ENCODE results near the gene PRDX5. TPM values are rescaled to one million over a fixed set of nuclear protein-coding genes. Genes with fewer than 3 reads are reported as not detected.

The PRDX5 gene
- total and polyA plus RNA-seq, 9 of the 15 experiments (the other 6 are each of a cell fraction or from before 2014, with no cell fraction given): 40.8 to 327 (median 204) TPM

DNA sequence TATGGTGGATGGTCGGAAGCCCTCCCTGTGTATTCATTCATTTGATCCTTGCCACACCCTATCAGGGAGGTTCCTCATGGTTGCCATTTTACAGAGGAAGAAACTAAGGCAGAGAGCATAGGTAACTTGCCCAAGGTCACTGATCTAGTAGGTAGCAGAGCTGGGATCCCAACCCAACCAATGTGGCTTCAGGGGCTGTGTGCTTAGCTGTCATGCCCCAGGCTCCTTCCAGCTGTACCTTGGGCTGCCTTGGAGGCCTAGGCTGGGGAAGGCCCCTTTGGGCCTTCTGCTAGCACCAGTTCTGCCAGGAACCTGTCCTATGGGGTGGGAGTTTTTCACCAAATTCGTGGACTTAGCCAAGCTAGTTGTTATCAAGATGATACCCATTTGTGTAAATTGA, 42.1 kb upstream of the PRDX5 start:
- Histone ChIP-seq H3K4me3 (no peak overlapping the region), H3K9me1 (ENCODE audit: control insufficient read depth, insufficient read depth, low read length) (no peaks in the 10 kb centered on the region), H3K79me2 (ENCODE audit: control insufficient read depth, insufficient read depth, low read length) (peaks cover 33% of the 10 kb centered on the region), H3K36me3 (ENCODE audit: control insufficient read depth, insufficient read depth, low read length) (peaks cover 31% of the 10 kb centered on the region; the same call in 2 of the 3 replicates), H3K27me3 (ENCODE audit: control insufficient read depth in 2 of 2, insufficient read depth in 2 of 2, low read length in 2 of 2) (no peaks in the 10 kb centered on the region), H3K9me3 (replicated peaks; ENCODE audit: control insufficient read depth, insufficient read depth, low read depth, low read length) (no peaks in the 10 kb centered on the region), H2AFZ (ENCODE audit: low read depth, low read length) (no peak overlapping the region), H3K4me1 (replicated peaks in 1 of 2; ENCODE audit: control insufficient read depth in 2 of 2, insufficient read depth in 2 of 2, low read length in 2 of 2) (peaks cover 17 to 43% of the 10 kb centered on the region in 2 experiments), H3K4me2 (ENCODE audit: insufficient read depth, low read length) (no peak overlapping the region), H3K27ac (ENCODE audit: extremely low read depth, low read depth, low read length) (peak overlapping the region; percentile 49; the same call in 1 of the 3 replicates), H4K20me1 (replicated peaks; ENCODE audit: control insufficient read depth, insufficient read depth, low read length) (no peaks in the 10 kb centered on the region), H3K9ac (ENCODE audit: insufficient read depth in 1 of 2, low read depth in 2 of 2, low read length in 2 of 2) (peak overlapping the region in 1 of 2 experiments; percentile 81; a peak in 1 of 4 replicates)
- in situ Hi-C loops (cut with MboI) (no loop called here), intact Hi-C loops (cut with micrococcal nuclease) (no loop called here)
- ATAC-seq: no peak
- ChIA-PET POLR2A (no interaction called here), CTCF (ENCODE audit: low intra/inter-chr PET ratio) (no interaction called here)
- DNase-seq (ENCODE audit: extremely low read depth in 1 of 4, low spot score in 3 of 4): no peak
- no TSS peak for BruUV-seq (replicated peaks)
- no peak for FAIRE-seq
- WGBS (ENCODE audit: insufficient coverage, low coverage, missing lambda C conversion rate): 73% methylated on average over 2 of the region's 2 CpGs
- TF ChIP-seq ZNF444 (CRISPR knock-in tag; IDR thresholded peaks at IDR 0.05) (no peak), CCNT2 (IDR thresholded peaks at IDR 0.05; ENCODE audit: borderline replicate concordance, extremely low read depth, insufficient read length, low read depth, low read length) (no peak), NFIX (CRISPR knock-in tag; IDR thresholded peaks at IDR 0.05; ENCODE audit: low read depth) (no peak), EZH2 (IDR thresholded peaks at IDR 0.05; ENCODE audit: borderline replicate concordance, low read depth, low read length) (no peak), CC2D1A (IDR thresholded peaks at IDR 0.05) (no peak), NCOA6 (IDR thresholded peaks at IDR 0.05) (no peak), CBX2 (IDR thresholded peaks at IDR 0.05; ENCODE audit: insufficient read depth, low read length, poor library complexity, severe bottlenecking) (no peak), POLR2B (IDR thresholded peaks at IDR 0.05; ENCODE audit: low read depth, partially characterized antibody) (no peak), ZNF324 (CRISPR knock-in tag; IDR thresholded peaks at IDR 0.05) (no peak), RUNX1 (IDR thresholded peaks at IDR 0.05; ENCODE audit: low read depth) (no peak)
- TF ChIP-seq, protein P1, sequence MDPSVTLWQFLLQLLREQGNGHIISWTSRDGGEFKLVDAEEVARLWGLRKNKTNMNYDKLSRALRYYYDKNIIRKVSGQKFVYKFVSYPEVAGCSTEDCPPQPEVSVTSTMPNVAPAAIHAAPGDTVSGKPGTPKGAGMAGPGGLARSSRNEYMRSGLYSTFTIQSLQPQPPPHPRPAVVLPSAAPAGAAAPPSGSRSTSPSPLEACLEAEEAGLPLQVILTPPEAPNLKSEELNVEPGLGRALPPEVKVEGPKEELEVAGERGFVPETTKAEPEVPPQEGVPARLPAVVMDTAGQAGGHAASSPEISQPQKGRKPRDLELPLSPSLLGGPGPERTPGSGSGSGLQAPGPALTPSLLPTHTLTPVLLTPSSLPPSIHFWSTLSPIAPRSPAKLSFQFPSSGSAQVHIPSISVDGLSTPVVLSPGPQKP (CRISPR knock-in tag; IDR thresholded peaks at IDR 0.05): no peak
- TF ChIP-seq, protein P2, sequence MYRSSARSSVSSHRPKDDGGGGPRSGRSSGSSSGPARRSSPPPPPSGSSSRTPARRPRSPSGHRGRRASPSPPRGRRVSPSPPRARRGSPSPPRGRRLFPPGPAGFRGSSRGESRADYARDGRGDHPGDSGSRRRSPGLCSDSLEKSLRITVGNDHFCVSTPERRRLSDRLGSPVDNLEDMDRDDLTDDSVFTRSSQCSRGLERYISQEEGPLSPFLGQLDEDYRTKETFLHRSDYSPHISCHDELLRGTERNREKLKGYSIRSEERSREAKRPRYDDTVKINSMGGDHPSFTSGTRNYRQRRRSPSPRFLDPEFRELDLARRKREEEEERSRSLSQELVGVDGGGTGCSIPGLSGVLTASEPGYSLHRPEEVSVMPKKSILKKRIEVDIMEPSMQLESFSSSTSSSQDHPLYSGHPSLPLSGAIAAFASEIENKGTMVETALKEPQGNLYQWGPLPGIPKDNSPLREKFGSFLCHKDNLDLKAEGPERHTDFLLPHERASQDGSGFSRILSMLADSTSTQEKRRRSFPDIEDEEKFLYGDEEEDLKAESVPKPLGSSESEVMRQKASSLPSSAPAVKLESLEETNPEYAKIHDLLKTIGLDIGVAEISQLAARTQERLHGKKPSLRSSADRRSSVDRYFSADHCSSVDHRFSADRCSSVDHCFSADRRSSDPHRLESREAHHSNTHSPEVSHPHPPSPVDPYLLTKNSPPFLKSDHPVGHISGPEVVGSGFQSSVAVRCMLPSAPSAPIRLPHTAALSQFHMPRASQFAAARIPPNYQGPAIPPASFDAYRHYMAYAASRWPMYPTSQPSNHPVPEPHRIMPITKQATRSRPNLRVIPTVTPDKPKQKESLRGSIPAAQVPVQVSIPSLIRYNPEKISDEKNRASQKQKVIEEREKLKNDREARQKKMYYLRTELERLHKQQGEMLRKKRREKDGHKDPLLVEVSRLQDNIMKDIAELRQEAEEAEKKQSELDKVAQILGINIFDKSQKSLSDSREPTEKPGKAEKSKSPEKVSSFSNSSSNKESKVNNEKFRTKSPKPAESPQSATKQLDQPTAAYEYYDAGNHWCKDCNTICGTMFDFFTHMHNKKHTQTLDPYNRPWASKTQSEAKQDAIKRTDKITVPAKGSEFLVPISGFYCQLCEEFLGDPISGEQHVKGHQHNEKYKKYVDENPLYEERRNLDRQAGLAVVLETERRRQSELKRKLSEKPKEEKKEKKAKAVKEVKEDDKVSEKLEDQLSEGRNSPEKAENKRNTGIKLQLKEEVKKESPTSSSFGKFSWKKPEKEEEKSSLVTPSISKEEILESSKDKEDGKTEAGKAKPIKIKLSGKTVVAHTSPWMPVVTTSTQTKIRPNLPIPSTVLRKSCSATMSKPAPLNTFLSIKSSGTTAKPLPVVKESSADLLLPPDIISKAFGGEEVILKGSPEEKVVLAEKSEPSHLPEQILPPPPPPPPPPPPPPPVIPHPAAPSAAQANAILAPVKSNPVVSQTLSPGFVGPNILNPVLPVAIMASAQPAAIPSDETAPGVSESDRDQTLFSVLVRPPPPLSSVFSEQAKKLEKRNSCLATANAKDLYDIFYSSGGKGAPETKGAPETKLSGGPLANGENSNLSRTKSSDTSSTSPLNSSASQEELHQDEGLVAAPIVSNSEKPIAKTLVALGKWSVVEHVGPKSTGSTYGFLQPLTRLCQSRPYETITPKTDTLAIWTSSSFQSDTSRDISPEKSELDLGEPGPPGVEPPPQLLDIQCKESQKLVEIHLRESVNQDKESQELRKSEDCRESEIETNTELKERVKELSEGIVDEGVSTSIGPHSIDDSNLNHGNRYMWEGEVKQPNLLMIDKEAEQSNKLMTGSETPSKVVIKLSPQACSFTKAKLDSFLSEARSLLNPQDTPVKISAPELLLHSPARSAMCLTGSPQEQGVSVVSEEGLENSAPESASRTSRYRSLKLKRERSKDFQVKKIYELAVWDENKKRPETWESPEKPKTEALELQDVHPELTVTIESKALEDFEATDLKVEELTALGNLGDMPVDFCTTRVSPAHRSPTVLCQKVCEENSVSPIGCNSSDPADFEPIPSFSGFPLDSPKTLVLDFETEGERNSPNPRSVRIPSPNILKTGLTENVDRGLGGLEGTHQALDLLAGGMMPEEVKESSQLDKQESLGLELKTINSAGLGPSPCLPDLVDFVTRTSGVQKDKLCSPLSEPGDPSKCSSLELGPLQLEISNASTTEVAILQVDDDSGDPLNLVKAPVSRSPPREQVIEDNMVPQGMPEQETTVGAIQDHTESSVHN (IDR thresholded peaks at IDR 0.05; ENCODE audit: borderline replicate concordance in 1 of 2, low read depth in 1 of 2): no peak
- TF ChIP-seq, protein P3, sequence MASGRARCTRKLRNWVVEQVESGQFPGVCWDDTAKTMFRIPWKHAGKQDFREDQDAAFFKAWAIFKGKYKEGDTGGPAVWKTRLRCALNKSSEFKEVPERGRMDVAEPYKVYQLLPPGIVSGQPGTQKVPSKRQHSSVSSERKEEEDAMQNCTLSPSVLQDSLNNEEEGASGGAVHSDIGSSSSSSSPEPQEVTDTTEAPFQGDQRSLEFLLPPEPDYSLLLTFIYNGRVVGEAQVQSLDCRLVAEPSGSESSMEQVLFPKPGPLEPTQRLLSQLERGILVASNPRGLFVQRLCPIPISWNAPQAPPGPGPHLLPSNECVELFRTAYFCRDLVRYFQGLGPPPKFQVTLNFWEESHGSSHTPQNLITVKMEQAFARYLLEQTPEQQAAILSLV (tag; IDR thresholded peaks at IDR 0.05): no peak
